Measurements from ENCODE around the gene AGBL5.

AGBL5 gene

DNA sequence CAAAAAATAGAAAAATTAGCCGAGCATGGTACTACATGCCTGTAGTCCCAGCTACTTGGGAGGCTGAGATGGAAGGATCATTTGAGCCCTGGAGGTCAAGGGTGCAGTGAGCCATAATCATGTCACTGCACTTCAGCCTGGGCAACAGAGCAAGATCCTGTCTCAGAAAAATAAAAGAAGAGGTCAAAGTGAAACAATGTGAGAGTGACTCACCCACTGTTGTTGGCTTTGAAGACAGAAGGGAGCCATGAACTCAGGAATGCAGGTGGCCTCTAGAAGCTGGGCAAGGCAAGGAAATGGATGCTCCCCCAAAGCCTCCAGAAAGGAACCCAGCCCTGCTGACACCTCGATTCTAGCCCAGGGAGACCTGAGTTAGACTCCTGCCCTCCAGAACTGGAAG lies 22.4 kb upstream of the AGBL5 start (continued):
- TF ChIP-seq, protein P1, sequence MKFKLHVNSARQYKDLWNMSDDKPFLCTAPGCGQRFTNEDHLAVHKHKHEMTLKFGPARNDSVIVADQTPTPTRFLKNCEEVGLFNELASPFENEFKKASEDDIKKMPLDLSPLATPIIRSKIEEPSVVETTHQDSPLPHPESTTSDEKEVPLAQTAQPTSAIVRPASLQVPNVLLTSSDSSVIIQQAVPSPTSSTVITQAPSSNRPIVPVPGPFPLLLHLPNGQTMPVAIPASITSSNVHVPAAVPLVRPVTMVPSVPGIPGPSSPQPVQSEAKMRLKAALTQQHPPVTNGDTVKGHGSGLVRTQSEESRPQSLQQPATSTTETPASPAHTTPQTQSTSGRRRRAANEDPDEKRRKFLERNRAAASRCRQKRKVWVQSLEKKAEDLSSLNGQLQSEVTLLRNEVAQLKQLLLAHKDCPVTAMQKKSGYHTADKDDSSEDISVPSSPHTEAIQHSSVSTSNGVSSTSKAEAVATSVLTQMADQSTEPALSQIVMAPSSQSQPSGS (tag by site-specific recombination; IDR thresholded peaks at IDR 0.05; ENCODE audit: low read depth) = no peak

GRCh38 chr2:27032495-27033252 lies 18.8 kb upstream of the AGBL5 start, which contains the start of gene TMEM214:
Gene TMEM214, plus strand, starts transcription at chr2:27032965. Its CDS starts 51 bp downstream, at chr2:27033016.
- POLR2A ChIA-PET = interaction anchor here (0.6 to 4.4 kb wide), 8 partner anchors 11 to 271 kb away, joined by 3 to 35 read pairs (median 4); partner anchors contain the start of genes AGBL5 and OST4
- CTCF ChIA-PET = interaction anchor here (0.7 to 2.0 kb wide), 4 partner anchors 16 to 187 kb away, joined by 3 to 6 read pairs (median 3); no protein-coding TSS in a partner anchor
- peaks cover 10 to 65% of the 10 kb centered on the region in 2 experiments for H3K36me3 ChIP-seq (ENCODE audit: control insufficient read depth in 2 of 2, insufficient read depth in 1 of 2, low read length in 2 of 2)
- no peaks in the 10 kb centered on the region for H3K9me3 ChIP-seq (ENCODE audit: control insufficient read depth, insufficient read depth, low read depth, low read length)
- H3K4me1 ChIP-seq (ENCODE audit: control insufficient read depth, insufficient read depth, low read length) = 0 out of 2 replicates have a peak, but pooled peaks cover 5% of the 10 kb centered on the region
- H3K4me3 ChIP-seq (ENCODE audit: low read depth, low read length) = peak within 1 kb of the TSS; percentile 86
- peak within 1 kb of the TSS; percentile 66 for H3K27ac ChIP-seq (ENCODE audit: extremely low read depth, low read depth, low read length)
- TF ChIP-seq ZNF510 (tag by site-specific recombination; IDR thresholded peaks at IDR 0.05; ENCODE audit: insufficient replicate concordance) (no peak), SCRT2 (tag by site-specific recombination; IDR thresholded peaks at IDR 0.05) (no peak), SP7 (tag by site-specific recombination; IDR thresholded peaks at IDR 0.05) (peak; percentile 42), ZNF76 (tag by site-specific recombination; IDR thresholded peaks at IDR 0.05; ENCODE audit: borderline replicate concordance, low read depth) (peak; percentile 91), ZNF560 (tag by site-specific recombination; IDR thresholded peaks at IDR 0.05; ENCODE audit: borderline replicate concordance) (no peak), HOXC10 (CRISPR knock-in tag; IDR thresholded peaks at IDR 0.05) (no peak), ZNF138 (tag by site-specific recombination; IDR thresholded peaks at IDR 0.05; ENCODE audit: borderline replicate concordance) (no peak), ZSCAN30 (tag by site-specific recombination; IDR thresholded peaks at IDR 0.05) (peak; percentile 24; the same call in 1 of the 2 replicates), ZNF830 (tag by site-specific recombination; IDR thresholded peaks at IDR 0.05; ENCODE audit: low read depth) (no peak), ZNF335 (tag by site-specific recombination; conservative IDR thresholded peaks at IDR 0.05) (peak; percentile 89), ZNF677 (tag by site-specific recombination; IDR thresholded peaks at IDR 0.05) (no peak), YY1 (tag by site-specific recombination; IDR thresholded peaks at IDR 0.05) (peak; percentile 24), ZBTB17 (tag by site-specific recombination; IDR thresholded peaks at IDR 0.05) (peak; percentile 93), ZNF658 (tag by site-specific recombination; IDR thresholded peaks at IDR 0.05) (no peak), MZF1 (tag by site-specific recombination; IDR thresholded peaks at IDR 0.05; ENCODE audit: borderline replicate concordance) (no peak), BCL11A (tag by site-specific recombination; IDR thresholded peaks at IDR 0.05; ENCODE audit: low read depth) (no peak), KLF9 (tag by site-specific recombination; IDR thresholded peaks at IDR 0.05; ENCODE audit: low read depth) (no peak), GLI2 (tag by site-specific recombination; IDR thresholded peaks at IDR 0.05; ENCODE audit: borderline replicate concordance, low read depth) (no peak), ZNF621 (tag by site-specific recombination; IDR thresholded peaks at IDR 0.05) (no peak), ZNF324 (tag by site-specific recombination; IDR thresholded peaks at IDR 0.05) (0 out of 2 replicates have a peak, but pooled peaks have one; percentile 13), ZNF785 (tag by site-specific recombination; IDR thresholded peaks at IDR 0.05) (no peak), ZNF776 (tag by site-specific recombination; IDR thresholded peaks at IDR 0.05; ENCODE audit: borderline replicate concordance) (no peak), ZNF114 (tag by site-specific recombination; IDR thresholded peaks at IDR 0.05) (no peak)
- TF ChIP-seq, protein P1 (tag by site-specific recombination; IDR thresholded peaks at IDR 0.05; ENCODE audit: low read depth) = no peak
- TF ChIP-seq, protein P2, sequence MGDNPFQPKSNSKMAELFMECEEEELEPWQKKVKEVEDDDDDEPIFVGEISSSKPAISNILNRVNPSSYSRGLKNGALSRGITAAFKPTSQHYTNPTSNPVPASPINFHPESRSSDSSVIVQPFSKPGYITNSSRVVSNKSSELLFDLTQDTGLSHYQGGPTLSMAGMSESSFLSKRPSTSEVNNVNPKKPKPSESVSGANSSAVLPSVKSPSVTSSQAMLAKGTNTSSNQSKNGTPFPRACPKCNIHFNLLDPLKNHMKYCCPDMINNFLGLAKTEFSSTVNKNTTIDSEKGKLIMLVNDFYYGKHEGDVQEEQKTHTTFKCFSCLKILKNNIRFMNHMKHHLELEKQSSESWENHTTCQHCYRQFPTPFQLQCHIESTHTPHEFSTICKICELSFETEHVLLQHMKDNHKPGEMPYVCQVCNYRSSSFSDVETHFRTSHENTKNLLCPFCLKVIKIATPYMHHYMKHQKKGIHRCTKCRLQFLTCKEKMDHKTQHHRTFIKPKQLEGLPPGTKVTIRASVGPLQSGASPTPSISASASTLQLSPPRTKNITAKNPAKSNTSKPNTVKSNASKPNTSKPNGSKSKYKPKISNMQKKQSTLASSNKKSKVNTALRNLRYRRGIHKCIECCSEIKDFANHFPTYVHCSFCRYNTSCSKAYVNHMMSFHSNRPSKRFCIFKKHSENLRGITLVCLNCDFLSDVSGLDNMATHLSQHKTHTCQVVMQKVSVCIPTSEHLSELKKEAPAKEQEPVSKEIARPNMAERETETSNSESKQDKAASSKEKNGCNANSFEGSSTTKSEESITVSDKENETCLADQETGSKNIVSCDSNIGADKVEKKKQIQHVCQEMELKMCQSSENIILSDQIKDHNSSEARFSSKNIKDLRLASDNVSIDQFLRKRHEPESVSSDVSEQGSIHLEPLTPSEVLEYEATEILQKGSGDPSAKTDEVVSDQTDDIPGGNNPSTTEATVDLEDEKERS (tag by site-specific recombination; IDR thresholded peaks at IDR 0.05) = no peak
- TF ChIP-seq, protein P3, sequence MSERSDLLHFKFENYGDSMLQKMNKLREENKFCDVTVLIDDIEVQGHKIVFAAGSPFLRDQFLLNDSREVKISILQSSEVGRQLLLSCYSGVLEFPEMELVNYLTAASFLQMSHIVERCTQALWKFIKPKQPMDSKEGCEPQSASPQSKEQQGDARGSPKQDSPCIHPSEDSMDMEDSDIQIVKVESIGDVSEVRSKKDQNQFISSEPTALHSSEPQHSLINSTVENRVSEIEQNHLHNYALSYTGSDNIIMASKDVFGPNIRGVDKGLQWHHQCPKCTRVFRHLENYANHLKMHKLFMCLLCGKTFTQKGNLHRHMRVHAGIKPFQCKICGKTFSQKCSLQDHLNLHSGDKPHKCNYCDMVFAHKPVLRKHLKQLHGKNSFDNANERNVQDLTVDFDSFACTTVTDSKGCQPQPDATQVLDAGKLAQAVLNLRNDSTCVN (tag by site-specific recombination; optimal IDR thresholded peaks at IDR 0.05) = peak; percentile 91

Measured in HEK293 (cell line).